ENCODE measurements around the gene RXFP2. TPM values are rescaled to one million over a fixed set of nuclear protein-coding genes. Genes with fewer than 3 reads are reported as not detected.

The RXFP2 gene
- total and polyA plus RNA-seq, 12 donors = 0.04 to 0.55 (median 0.37) TPM; not detected in 4

- TF ChIP-seq POLR2A (IDR thresholded peaks at IDR 0.05) = no peak
- TF ChIP-seq, protein P1, sequence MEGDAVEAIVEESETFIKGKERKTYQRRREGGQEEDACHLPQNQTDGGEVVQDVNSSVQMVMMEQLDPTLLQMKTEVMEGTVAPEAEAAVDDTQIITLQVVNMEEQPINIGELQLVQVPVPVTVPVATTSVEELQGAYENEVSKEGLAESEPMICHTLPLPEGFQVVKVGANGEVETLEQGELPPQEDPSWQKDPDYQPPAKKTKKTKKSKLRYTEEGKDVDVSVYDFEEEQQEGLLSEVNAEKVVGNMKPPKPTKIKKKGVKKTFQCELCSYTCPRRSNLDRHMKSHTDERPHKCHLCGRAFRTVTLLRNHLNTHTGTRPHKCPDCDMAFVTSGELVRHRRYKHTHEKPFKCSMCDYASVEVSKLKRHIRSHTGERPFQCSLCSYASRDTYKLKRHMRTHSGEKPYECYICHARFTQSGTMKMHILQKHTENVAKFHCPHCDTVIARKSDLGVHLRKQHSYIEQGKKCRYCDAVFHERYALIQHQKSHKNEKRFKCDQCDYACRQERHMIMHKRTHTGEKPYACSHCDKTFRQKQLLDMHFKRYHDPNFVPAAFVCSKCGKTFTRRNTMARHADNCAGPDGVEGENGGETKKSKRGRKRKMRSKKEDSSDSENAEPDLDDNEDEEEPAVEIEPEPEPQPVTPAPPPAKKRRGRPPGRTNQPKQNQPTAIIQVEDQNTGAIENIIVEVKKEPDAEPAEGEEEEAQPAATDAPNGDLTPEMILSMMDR (IDR thresholded peaks at IDR 0.05) = no peak
- no peaks in the 10 kb centered on the region for H3K9me3 ChIP-seq (replicated peaks in 1 of 3)
- DNase-seq = no peak
- no peak overlapping the region for H3K27ac ChIP-seq
- intact Hi-C loops (cut with DNase I) = no loop called here
- H3K36me3 ChIP-seq (replicated peaks in 1 of 2) = no peaks in the 10 kb centered on the region
- 86 to 92% (median 90%) methylated on average over 3 to 5 of the region's 5 CpGs for WGBS, 4 donors
- H3K27me3 ChIP-seq = no peaks in the 10 kb centered on the region
- no peaks in the 10 kb centered on the region for H3K4me1 ChIP-seq (replicated peaks in 1 of 2)
- no peak overlapping the region for H3K4me3 ChIP-seq
Measured at GRCh38 chr13:31725841-31726240, 13.5 kb upstream of the RXFP2 start.

DNA sequence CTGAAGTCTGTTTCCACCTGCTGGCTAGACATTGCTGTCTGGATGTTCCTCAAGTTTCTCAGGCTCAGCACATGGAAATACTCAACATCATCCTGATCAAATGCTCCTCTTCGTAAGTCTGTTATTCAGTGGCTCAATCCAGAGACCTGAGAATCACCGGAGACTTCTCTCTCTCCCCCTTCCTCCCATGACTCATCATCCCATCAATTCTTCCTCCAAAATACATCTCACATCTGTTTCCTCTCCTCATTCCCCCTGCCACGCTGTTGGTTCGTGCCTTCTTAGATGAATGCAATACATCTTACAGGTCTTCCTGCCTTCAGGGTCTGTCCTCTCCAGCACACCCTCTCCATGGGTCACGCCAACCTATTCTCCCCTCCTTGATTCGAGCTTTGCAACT, 7.4 kb upstream of the RXFP2 start:
- Histone ChIP-seq H3K27me3 (no peaks in the 10 kb centered on the region), H3K27ac (no peak overlapping the region), H3K9me3 (replicated peaks in 1 of 3) (no peaks in the 10 kb centered on the region), H3K4me1 (replicated peaks in 1 of 2) (no peaks in the 10 kb centered on the region), H3K4me3 (no peak overlapping the region), H3K36me3 (replicated peaks in 1 of 2) (no peaks in the 10 kb centered on the region)
- 45 to 67% (median 59%) methylated on average over 6 of the region's 6 CpGs for WGBS, 4 donors
- intact Hi-C loops (cut with DNase I) = loop anchor here in 1 of 2 donors (10.0 kb wide), 1 partner anchor 297 kb away; no protein-coding TSS in a partner anchor
- DNase-seq = no peak
- TF ChIP-seq POLR2A (IDR thresholded peaks at IDR 0.05) = no peak
- TF ChIP-seq, protein P1 (IDR thresholded peaks at IDR 0.05) = no peak

GRCh38 chr13:31733066-31733465, 6.3 kb upstream of the RXFP2 start:
- 12 to 32% (median 25%) methylated on average over 5 of the region's 5 CpGs for WGBS, 4 donors
- Histone ChIP-seq H3K27ac (no peak overlapping the region), H3K9me3 (replicated peaks in 1 of 3) (no peaks in the 10 kb centered on the region), H3K36me3 (replicated peaks in 1 of 2) (no peaks in the 10 kb centered on the region), H3K4me3 (peak overlapping the region in 1 of 4 donors; percentile 34), H3K4me1 (replicated peaks in 1 of 2) (no peaks in the 10 kb centered on the region), H3K27me3 (no peaks in the 10 kb centered on the region)
- no peak for DNase-seq
- no peak for TF ChIP-seq POLR2A (IDR thresholded peaks at IDR 0.05)
- TF ChIP-seq, protein P1 (IDR thresholded peaks at IDR 0.05) = no peak
- intact Hi-C loops (cut with DNase I) = loop anchor here in 1 of 2 donors (10.0 kb wide), 1 partner anchor 298 kb away; no protein-coding TSS in a partner anchor

DNA sequence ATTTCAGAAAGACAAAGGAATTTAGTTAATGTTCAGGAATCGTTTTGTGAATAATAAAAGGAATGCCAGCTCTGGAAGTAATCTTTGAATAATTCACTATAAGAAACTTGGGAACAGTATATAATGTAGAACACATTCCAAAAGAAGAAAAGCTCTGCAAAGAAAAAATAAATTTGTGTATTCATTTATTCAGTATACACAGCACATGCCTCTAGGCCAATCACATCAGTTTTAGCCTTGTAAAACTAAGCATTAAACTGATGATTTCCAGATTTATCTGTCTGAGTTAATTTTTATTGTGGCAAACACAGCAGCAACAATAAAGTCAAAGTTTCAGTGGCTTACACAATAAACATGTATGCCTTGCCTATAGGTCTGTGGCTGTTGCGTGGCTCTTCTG, 5.7 kb upstream of the RXFP2 start:
- intact Hi-C loops (cut with DNase I) = loop anchor here in 1 of 2 donors (10.0 kb wide), 1 partner anchor 299 kb away; no protein-coding TSS in a partner anchor
- 63 to 80% (median 70%) methylated on average over 2 of the region's 2 CpGs for WGBS, 4 donors
- Histone ChIP-seq H3K36me3 (replicated peaks in 1 of 2) (no peaks in the 10 kb centered on the region), H3K9me3 (replicated peaks in 1 of 3) (no peaks in the 10 kb centered on the region), H3K4me1 (replicated peaks in 1 of 2) (no peaks in the 10 kb centered on the region), H3K4me3 (no peak overlapping the region), H3K27ac (no peak overlapping the region), H3K27me3 (no peaks in the 10 kb centered on the region)
- TF ChIP-seq POLR2A (IDR thresholded peaks at IDR 0.05) = no peak
- TF ChIP-seq, protein P1 (IDR thresholded peaks at IDR 0.05) = no peak
- DNase-seq = no peak
